Skeletal muscle tissue (tissue), 4 donors: ENCODE results near the gene ZIM2. TPM values are rescaled to one million over a fixed set of nuclear protein-coding genes. Genes with fewer than 3 reads are reported as not detected.

ENCODE experiments used
- H3K27ac ChIP-seq: one replicate; pipeline ENCODE4 v1.7.0; 2013; ENCODE audit warnings: mild to moderate bottlenecking, low read depth, low read length, inconsistent platforms
- H3K27me3 ChIP-seq, 3 donors: one replicate each; pipeline ENCODE4 v1.7.0; 2013; ENCODE audit warnings: low read length in 3 of 3; ENCODE audit not compliant: control insufficient read depth in 3 of 3, insufficient read depth in 3 of 3
- H3K36me3 ChIP-seq, 3 donors: one replicate each; pipeline ENCODE4 v1.7.0; 2013; ENCODE audit warnings: low read length in 3 of 3; ENCODE audit not compliant: control insufficient read depth in 3 of 3, insufficient read depth in 3 of 3
- H3K4me1 ChIP-seq, 3 donors: one replicate each; pipeline ENCODE4 v1.7.0; 2013; ENCODE audit warnings: low read length in 3 of 3, mild to moderate bottlenecking in 3 of 3; ENCODE audit not compliant: control insufficient read depth in 3 of 3, insufficient read depth in 3 of 3
- H3K4me3 ChIP-seq, 3 donors: one replicate each; pipeline ENCODE4 v1.7.0; 2013; ENCODE audit warnings: low read length in 3 of 3
- H3K9ac ChIP-seq, 3 donors: one replicate each; pipeline ENCODE4 v1.7.0; 2013; ENCODE audit warnings: low read length in 3 of 3, mild to moderate bottlenecking in 3 of 3, moderate library complexity in 2 of 3, low read depth in 1 of 3
- H3K9me3 ChIP-seq, 3 donors: one replicate each; pipeline ENCODE4 v1.7.0; 2013; ENCODE audit warnings: low read length in 3 of 3; ENCODE audit not compliant: control insufficient read depth in 3 of 3
- total RNA-seq: library from RNA; depleted of rRNA; stranded (reverse); fragments of >200 nt; gene quantifications from one replicate; pipeline ENCODE4 v1.2.3, GENCODE V29; 2014
- donor health status: Osteomylitis.

Gene ZIM2
- total RNA-seq, 1 donor from 2014 or later: 12.0 TPM

- Histone ChIP-seq H3K4me1 (peaks cover 5 to 6% (median 6%) of the 10 kb centered on the region in 3 donors), H3K27me3 (no peaks in the 10 kb centered on the region), H3K4me3 (no peak overlapping the region), H3K27ac (no peak overlapping the region), H3K9me3 (peaks cover 4 to 12% (median 12%) of the 10 kb centered on the region in 3 donors), H3K36me3 (no peaks in the 10 kb centered on the region), H3K9ac (no peak overlapping the region)
Measured at GRCh38 chr19:56764196-56764695, 76.3 kb downstream of the ZIM2 start.

- no peaks in the 10 kb centered on the region for H3K36me3 ChIP-seq
- no peaks in the 10 kb centered on the region for H3K27me3 ChIP-seq
- H3K9me3 ChIP-seq: peaks cover 4 to 16% (median 16%) of the 10 kb centered on the region in 3 donors
- no peak overlapping the region for H3K9ac ChIP-seq
- H3K27ac ChIP-seq: no peak overlapping the region
- H3K4me1 ChIP-seq: peaks cover 5 to 6% (median 6%) of the 10 kb centered on the region in 3 donors
- H3K4me3 ChIP-seq: no peak overlapping the region
Measured at GRCh38 chr19:56760842-56761241, 79.7 kb downstream of the ZIM2 start.

GRCh38 chr19:56759531-56759930 lies 81.0 kb downstream of the ZIM2 start:
- Histone ChIP-seq H3K36me3 (no peaks in the 10 kb centered on the region), H3K9me3 (peaks cover 4 to 12% (median 7%) of the 10 kb centered on the region in 3 donors), H3K4me1 (no peaks in the 10 kb centered on the region), H3K27me3 (no peaks in the 10 kb centered on the region), H3K9ac (no peak overlapping the region), H3K4me3 (no peak overlapping the region), H3K27ac (no peak overlapping the region)

- H3K27ac ChIP-seq: no peak overlapping the region
- peaks cover 0 to 5% (median 0%) of the 10 kb centered on the region in 3 donors for H3K9me3 ChIP-seq
- no peaks in the 10 kb centered on the region for H3K27me3 ChIP-seq
- H3K4me3 ChIP-seq: no peak overlapping the region
- no peak overlapping the region for H3K9ac ChIP-seq
- H3K36me3 ChIP-seq: no peaks in the 10 kb centered on the region
- H3K4me1 ChIP-seq: no peaks in the 10 kb centered on the region
Measured at GRCh38 chr19:56751078-56751489, 89.4 kb downstream of the ZIM2 start.

- H3K9me3 ChIP-seq: peaks cover 0 to 5% (median 0%) of the 10 kb centered on the region in 3 donors
- no peaks in the 10 kb centered on the region for H3K36me3 ChIP-seq
- H3K27ac ChIP-seq: no peak overlapping the region
- H3K4me1 ChIP-seq: no peaks in the 10 kb centered on the region
- no peaks in the 10 kb centered on the region for H3K27me3 ChIP-seq
- no peak overlapping the region for H3K4me3 ChIP-seq
- H3K9ac ChIP-seq: no peak overlapping the region
Measured at GRCh38 chr19:56750658-56751057, 89.9 kb downstream of the ZIM2 start.

GRCh38 chr19:56748378-56748777 lies 92.1 kb downstream of the ZIM2 start:
- Histone ChIP-seq H3K27ac (no peak overlapping the region), H3K4me1 (no peaks in the 10 kb centered on the region), H3K9ac (no peak overlapping the region), H3K36me3 (no peaks in the 10 kb centered on the region), H3K27me3 (no peaks in the 10 kb centered on the region), H3K9me3 (peaks cover 0 to 5% (median 0%) of the 10 kb centered on the region in 3 donors), H3K4me3 (no peak overlapping the region)

- no peak overlapping the region for H3K27ac ChIP-seq
- H3K4me1 ChIP-seq: no peaks in the 10 kb centered on the region
- H3K36me3 ChIP-seq: no peaks in the 10 kb centered on the region
- peaks cover 0 to 5% (median 0%) of the 10 kb centered on the region in 3 donors for H3K9me3 ChIP-seq
- H3K4me3 ChIP-seq: no peak overlapping the region
- no peak overlapping the region for H3K9ac ChIP-seq
- no peaks in the 10 kb centered on the region for H3K27me3 ChIP-seq
Measured at GRCh38 chr19:56746367-56746766, 94.2 kb downstream of the ZIM2 start.

- H3K4me3 ChIP-seq: no peak overlapping the region
- H3K36me3 ChIP-seq: no peaks in the 10 kb centered on the region
- H3K27ac ChIP-seq: no peak overlapping the region
- H3K9ac ChIP-seq: no peak overlapping the region
- peaks cover 0 to 2% (median 0%) of the 10 kb centered on the region in 3 donors for H3K9me3 ChIP-seq
- no peaks in the 10 kb centered on the region for H3K27me3 ChIP-seq
- H3K4me1 ChIP-seq: no peaks in the 10 kb centered on the region
Measured at GRCh38 chr19:56740501-56740900, 100.0 kb downstream of the ZIM2 start.

GRCh38 chr19:56736571-56736970 lies 104.0 kb downstream of the ZIM2 start:
- H3K9ac ChIP-seq: no peak overlapping the region
- H3K9me3 ChIP-seq: peaks cover 0 to 2% (median 0%) of the 10 kb centered on the region in 3 donors
- no peak overlapping the region for H3K27ac ChIP-seq
- H3K36me3 ChIP-seq: no peaks in the 10 kb centered on the region
- no peaks in the 10 kb centered on the region for H3K27me3 ChIP-seq
- no peak overlapping the region for H3K4me3 ChIP-seq
- no peaks in the 10 kb centered on the region for H3K4me1 ChIP-seq

- Histone ChIP-seq H3K4me3 (no peak overlapping the region), H3K9ac (no peak overlapping the region), H3K9me3 (no peaks in the 10 kb centered on the region), H3K27ac (no peak overlapping the region), H3K36me3 (no peaks in the 10 kb centered on the region), H3K27me3 (no peaks in the 10 kb centered on the region), H3K4me1 (no peaks in the 10 kb centered on the region)
Measured at GRCh38 chr19:56732976-56733375, 107.5 kb downstream of the ZIM2 start.
